ENCODE results near the gene UQCRQ. TPM values are rescaled to one million over a fixed set of nuclear protein-coding genes. Genes with fewer than 3 reads are reported as not detected.

Gene UQCRQ
- polyA plus RNA-seq, 3 donors = 171 to 198 (median 186) TPM

DNA sequence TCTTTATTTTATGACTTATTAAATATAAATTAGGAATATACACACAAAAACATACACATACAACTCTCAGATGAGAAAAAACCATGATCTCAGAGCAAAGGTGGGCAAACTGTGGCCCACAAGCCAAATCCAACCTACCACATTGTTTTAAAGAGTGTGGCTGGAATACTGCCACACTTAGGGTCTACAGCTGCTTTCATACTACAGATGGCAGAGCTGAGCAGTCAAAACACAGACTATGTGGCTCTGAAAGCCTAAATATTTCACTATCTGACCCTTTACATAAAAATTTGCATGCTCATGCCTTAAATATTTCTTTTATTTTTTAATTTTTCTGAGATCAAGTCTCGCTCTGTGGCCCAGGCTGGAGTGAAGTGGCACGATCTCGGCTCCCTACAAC lies 35.3 kb downstream of the UQCRQ start:
- DNase-seq (ENCODE audit: low read depth in 3 of 3, low spot score in 2 of 3) = no peak

DNA sequence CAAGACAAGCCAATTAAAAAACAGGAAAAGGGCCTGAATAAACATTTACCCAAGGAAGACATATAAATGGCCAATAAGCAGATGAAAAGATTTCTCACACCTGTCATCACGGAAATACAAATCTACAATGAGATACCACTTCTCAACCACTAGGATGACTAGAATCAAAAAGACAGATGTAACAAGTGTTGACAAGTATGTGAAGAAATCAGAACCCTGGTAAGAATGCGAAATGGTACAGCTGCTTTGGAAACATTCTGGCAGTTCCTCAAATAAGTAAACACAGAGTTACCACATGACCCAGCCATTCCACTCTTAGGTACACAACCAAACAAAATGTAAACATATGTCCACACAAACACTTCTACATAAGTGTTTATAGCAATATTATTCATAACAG lies 39.5 kb downstream of the UQCRQ start:
- DNase-seq (ENCODE audit: low read depth in 3 of 3, low spot score in 2 of 3) = no peak

GRCh38 chr5:132907161-132907560 lies 40.7 kb downstream of the UQCRQ start:
- no peak for DNase-seq (ENCODE audit: low read depth in 3 of 3, low spot score in 2 of 3)

DNA sequence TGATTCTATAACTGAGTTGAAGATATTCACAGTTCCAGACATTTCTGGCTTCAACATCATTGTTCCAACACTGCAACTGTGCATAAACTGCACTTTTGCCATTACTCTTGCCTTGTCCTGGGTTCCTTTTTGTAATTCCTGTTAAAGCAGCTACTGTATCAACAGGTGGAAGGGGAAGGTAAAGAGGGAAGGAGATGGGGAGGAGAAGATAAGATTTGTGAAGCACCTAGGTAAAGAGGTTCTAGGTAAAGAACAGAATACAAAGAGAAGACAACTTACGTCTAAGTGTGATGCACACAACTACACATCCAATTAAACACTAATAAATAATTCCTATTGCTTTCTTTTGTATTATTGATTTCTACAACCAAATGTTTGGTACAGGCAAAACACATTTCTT lies 43.3 kb downstream of the UQCRQ start:
- DNase-seq (ENCODE audit: low read depth in 3 of 3, low spot score in 2 of 3) = no peak

DNA sequence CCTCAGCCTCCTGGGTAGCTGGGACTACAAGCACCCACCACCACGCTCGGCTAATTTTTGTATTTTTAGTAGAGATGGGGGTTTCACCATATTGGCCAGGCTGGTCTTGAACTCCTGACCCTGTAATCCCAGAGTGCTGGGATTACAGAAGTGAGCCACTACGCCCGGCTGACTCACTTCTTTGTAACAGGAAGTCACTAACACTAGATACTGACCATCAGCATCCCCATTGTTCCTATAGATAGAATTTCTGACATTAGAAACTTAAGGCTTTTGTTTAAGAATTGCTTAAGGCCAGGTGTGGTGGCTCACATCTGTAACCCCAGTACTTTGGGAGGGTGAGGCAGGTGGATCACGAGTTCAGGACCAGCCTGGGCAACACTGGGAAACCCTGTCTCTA lies 49.2 kb downstream of the UQCRQ start:
- no peak for DNase-seq (ENCODE audit: low read depth in 3 of 3, low spot score in 2 of 3)

DNA sequence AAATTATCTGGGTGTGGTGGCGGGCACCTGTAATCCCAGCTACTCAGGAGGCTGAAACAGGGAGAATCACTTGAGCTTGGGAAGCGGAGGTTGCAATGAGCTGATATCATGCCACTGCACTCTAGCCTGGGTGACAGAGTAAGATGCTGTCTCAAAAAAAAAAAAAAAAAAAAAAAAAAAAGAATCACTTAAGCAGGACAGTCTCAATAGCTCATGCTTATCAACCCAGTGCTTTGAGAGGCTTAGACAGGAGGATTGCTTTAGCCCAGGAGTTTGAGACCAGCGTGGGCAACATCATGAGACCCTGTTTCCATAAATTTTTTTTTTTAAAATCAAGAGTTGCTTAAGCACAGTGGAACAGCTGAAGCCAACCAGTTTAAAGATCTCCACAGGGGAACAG lies 49.6 kb downstream of the UQCRQ start:
- no peak for DNase-seq (ENCODE audit: low read depth in 3 of 3, low spot score in 2 of 3)

Other genes with a start within 250 kb of the UQCRQ start
- not detected for gene IL13, start 208.5 kb upstream of the UQCRQ start, polyA plus RNA-seq (ENCODE audit: insufficient read length in 3 of 3)
- gene IL4, start 192.7 kb upstream of the UQCRQ start, polyA plus RNA-seq (ENCODE audit: insufficient read length in 3 of 3) = not detected
- 10 to 100 TPM; 22.2 to 25.4 (median 23.5) TPM for gene KIF3A, start 129.1 kb upstream of the UQCRQ start, polyA plus RNA-seq (ENCODE audit: insufficient read length in 3 of 3)
- 1 to 10 TPM; 2.6 to 4.2 (median 3.0) TPM for gene CCNI2, start 119.2 kb upstream of the UQCRQ start, polyA plus RNA-seq (ENCODE audit: insufficient read length in 3 of 3)
- 10 to 100 TPM; 71.8 to 78.7 (median 78.5) TPM for gene SEPTIN8, start 89.4 kb upstream of the UQCRQ start, polyA plus RNA-seq (ENCODE audit: insufficient read length in 3 of 3)
- gene SOWAHA, start 53.3 kb upstream of the UQCRQ start, polyA plus RNA-seq (ENCODE audit: insufficient read length in 3 of 3) = 1 to 10 TPM; 4.2 to 4.5 (median 4.3) TPM
- 10 to 100 TPM; 10.8 to 19.7 (median 11.6) TPM for gene SHROOM1, start 36.0 kb upstream of the UQCRQ start, polyA plus RNA-seq (ENCODE audit: insufficient read length in 3 of 3)
- 1 to 10 TPM; 1.5 to 2.0 (median 1.7) TPM for gene GDF9, start 173 bp upstream of the UQCRQ start, polyA plus RNA-seq (ENCODE audit: insufficient read length in 3 of 3)
- 1 to 10 TPM; 3.5 to 7.6 (median 3.7) TPM for gene LEAP2, start 7.0 kb downstream of the UQCRQ start, polyA plus RNA-seq (ENCODE audit: insufficient read length in 3 of 3)
- 10 to 100 TPM; 56.9 to 63.9 (median 61.0) TPM for gene AFF4, start 97.0 kb downstream of the UQCRQ start, polyA plus RNA-seq (ENCODE audit: insufficient read length in 3 of 3)
- 10 to 100 TPM; 38.1 to 39.7 (median 38.1) TPM for gene ZCCHC10, start 159.9 kb downstream of the UQCRQ start, polyA plus RNA-seq (ENCODE audit: insufficient read length in 3 of 3)
- 100 to 1,000 TPM; 152 to 160 (median 160) TPM for gene HSPA4, start 185.4 kb downstream of the UQCRQ start, polyA plus RNA-seq (ENCODE audit: insufficient read length in 3 of 3)